22Rv1 (cell line): Measurements from ENCODE around the gene ELP4.

Experiments
- ZFX ChIP-seq: fragments of 450-650 bp; IDR thresholded peaks from 2 replicates; pipeline ENCODE4 v1.6.1; 2017; ENCODE audit warnings: antibody characterized with exemption, borderline replicate concordance
- TF ChIP-seq, protein P1 (sequence below): fragments of 450-650 bp; IDR thresholded peaks from 2 replicates; pipeline ENCODE4 v1.5.1; 2017; ENCODE audit warnings: mild to moderate bottlenecking

DNA sequence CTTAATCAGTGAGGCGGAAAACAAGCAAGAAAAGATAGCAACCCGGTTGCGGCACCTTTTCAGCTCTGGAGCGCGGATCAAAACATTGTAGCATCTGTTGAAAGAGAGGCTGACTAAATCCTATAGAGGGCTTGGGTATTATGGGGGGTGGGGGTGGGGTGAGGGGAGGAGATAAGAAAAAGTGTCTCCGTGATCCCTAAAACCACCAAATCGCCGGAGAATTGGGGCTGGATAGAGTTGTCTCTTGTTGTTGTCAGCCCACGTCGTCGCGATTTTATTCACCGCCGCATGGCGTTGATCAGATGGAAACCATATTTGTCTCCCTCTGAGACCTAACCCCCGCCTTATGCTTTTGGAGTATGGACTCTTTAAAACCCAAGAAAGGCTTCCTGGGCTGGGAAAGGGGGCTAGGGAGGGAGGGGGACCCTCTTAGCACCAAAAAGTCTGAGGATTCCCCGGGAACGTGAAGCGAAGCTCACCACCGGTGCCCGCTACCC lies 288.5 kb downstream of the ELP4 start:
- TF ChIP-seq, protein P1, sequence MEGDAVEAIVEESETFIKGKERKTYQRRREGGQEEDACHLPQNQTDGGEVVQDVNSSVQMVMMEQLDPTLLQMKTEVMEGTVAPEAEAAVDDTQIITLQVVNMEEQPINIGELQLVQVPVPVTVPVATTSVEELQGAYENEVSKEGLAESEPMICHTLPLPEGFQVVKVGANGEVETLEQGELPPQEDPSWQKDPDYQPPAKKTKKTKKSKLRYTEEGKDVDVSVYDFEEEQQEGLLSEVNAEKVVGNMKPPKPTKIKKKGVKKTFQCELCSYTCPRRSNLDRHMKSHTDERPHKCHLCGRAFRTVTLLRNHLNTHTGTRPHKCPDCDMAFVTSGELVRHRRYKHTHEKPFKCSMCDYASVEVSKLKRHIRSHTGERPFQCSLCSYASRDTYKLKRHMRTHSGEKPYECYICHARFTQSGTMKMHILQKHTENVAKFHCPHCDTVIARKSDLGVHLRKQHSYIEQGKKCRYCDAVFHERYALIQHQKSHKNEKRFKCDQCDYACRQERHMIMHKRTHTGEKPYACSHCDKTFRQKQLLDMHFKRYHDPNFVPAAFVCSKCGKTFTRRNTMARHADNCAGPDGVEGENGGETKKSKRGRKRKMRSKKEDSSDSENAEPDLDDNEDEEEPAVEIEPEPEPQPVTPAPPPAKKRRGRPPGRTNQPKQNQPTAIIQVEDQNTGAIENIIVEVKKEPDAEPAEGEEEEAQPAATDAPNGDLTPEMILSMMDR: no peak
- no peak for TF ChIP-seq ZFX
